ENCODE results near the gene TMEM217.
"Not testable (repeated sequence)": the region's sequence is repeated elsewhere in the genome, so short reads cannot be mapped to it uniquely, and the experiment has no call there.

TMEM217 gene

DNA sequence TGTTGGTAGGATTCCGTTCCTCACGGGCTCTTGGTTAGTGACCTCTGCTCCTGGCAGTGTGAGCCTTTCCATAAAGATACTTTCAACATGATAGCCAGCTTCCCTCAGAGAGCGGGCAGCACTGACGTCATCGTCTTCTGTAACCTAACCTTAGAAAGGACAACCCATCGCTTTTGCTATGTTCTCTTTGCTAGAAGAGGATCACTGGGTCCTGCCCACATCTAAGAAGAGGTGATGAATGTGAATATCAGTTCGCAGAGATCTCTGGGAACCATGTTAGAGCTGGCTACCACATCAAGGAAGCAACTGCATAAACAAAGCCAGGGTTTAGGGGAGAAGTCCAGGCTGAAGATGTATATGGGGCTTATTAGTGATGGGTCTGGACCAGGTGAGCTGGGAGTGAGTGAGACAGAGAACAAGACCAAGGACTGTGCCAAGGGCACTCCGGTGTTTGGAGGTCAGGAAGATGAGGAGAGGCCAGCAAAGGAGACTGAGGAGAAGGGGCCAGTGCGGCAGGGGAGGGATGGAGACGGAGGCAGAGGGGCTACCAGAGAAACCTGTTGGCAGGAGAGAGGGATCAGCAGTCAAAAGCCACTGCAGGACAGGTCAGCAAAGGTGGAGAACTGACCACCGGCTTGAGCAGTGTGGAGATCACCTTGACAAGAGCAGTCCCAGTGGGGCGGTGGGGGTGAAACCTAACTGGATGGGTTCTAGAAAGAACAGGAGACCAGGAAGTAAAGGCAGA, 48.3 kb downstream of the TMEM217 start:
- DNase-seq, result no peak

DNA sequence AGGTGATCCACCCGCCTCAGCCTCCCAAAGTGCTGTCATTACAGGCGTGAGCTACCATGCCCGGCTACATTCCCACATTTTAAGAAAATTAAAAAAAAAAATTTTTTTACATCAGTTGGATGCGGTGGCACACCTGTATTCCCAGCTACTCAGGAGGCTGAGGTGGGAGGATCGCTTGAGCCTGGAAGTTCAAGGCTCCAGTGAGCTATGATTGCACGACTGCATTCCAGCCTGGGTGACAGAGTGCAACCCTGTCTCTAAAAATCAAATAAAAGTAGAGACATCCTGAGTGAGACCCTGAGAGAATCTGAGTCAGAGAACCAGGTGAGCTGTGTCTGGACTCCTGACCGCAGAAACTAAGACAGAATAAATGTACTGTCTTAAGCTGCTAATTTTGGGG, 49.2 kb downstream of the TMEM217 start:
- DNase-seq, result no peak

DNA sequence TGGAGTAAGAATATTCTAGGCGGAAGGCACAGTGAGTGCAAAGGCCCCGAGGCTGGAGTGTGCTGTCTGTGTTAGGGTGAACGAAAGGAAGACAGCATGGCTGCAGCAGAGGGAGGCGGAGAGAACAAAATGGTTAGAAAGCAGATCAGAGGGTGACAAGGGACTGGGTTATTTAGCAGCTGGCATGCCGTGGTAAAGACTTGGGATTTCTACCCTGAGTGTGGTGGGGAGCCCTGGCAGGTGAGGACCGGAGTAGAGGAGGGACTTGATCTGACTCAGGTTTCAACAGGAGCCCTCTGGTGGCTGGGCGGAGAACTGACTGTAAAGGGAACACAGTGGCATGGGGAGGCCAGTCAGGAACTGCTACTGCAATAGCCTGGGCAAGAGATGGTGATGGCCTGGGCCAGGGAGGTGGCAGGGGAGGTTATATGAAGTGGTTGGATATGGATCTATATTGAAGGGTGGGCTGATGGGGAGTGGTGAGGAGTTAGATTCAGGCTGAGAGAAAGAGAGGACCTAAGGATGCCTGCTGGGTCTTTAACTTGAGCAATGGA, 50.0 kb downstream of the TMEM217 start:
- DNase-seq, result peak; percentile 70 to 82

DNA sequence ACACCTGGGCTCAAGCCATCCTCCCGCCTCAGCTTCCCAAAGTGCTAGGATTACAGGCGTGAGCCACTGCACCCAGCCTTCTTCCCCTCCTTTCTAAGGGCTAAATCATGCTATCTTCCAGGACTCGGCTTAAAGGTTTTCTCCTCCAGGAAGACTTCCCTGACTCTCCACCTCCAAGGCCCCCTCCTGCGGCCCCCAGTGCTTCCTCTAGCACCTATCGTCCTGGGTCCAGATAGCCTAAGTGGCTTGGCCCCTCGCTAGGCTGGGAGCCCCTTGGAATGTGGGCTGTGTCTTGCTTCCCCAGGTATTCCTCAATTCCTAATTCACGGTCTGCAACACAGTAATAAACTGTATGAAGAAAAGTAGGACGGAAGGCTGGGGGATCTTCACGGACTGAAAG, 51.3 kb downstream of the TMEM217 start:
- no peak for DNase-seq

DNA sequence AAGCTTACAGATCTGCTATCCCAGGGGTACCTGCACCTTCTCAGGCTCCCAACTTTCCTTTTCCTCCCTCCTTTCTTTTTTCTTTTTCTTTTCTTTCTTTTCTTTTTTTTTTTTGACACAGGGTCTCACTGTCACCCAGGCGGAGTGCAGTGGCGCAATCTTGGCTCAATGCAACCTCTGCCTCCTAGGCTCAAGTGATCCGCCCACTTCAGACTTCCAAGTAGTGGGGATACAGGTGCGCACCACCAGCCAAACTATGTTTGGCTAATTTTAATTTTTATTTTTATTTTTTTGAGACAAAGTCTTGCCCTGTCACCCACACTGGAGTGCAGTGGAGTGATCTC, 52.0 kb downstream of the TMEM217 start:
- no peak for DNase-seq

DNA sequence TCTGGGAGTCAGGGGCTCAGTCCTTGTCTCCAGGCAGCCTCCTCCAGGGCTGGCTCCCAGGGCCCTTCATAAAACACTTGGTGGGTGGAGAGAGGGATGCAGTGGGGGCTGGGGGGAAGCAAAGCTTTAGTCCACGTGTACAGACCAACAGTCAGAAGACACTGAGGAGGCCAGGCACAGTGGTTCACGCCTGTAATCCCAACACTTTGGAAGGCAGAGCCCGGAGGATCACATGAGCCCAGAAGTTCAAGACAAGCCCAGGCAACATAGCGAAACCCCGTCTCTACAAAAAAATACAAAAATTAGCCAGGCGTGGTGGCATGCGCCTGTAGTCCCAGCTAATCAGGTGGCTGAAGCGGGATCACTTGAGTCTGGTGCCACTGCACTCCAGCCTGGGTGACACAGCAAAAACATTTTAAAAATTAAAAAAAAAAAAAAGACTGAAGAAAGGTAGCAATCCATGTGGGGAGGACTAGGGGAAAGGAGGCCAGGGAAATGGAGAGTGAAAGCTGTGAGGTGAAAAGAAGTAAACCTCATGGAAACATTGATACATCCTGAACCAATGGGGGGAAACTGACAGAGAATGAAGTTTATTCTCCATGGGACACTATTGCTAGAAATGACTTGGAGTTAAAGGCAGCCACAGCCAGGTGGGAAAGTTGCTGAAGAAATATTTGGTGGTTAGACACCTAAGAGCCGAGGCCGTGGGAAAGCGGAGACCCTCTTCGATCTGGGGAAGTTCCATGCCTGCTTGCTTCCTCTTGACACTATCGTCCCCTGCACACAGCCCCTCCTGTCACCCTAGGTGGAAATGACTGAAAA, 52.6 kb downstream of the TMEM217 start:
- no peak for DNase-seq

DNA sequence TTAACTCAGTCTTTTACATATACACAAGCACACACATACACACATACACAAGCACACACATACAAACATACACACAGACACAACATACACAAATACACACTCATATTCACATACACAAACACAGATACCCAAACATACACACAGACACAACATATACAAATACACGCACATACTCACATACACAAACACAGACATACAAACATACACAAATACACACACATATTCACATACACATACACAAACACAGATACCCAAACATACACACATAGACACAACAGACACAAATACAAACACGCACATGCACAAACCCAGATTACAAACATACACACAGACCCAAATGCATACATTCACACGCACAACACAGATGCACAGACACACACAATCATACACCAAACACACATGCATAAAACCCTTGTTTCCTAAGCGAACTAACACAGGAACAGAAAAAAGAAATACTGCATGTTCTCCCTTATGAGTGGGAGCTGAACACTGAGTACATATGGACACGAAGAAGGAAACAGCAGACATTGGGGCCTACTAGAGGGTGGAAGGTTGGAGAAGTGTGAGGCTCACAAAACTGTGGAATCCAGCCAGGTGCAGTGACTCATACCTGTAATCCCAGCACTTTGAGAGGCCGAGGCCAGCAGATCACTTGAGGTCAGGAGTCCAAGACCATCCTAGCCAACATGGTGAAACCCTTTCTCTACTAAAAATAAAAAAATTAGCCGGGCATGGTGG, 53.8 kb downstream of the TMEM217 start:
- DNase-seq, result no peak

DNA sequence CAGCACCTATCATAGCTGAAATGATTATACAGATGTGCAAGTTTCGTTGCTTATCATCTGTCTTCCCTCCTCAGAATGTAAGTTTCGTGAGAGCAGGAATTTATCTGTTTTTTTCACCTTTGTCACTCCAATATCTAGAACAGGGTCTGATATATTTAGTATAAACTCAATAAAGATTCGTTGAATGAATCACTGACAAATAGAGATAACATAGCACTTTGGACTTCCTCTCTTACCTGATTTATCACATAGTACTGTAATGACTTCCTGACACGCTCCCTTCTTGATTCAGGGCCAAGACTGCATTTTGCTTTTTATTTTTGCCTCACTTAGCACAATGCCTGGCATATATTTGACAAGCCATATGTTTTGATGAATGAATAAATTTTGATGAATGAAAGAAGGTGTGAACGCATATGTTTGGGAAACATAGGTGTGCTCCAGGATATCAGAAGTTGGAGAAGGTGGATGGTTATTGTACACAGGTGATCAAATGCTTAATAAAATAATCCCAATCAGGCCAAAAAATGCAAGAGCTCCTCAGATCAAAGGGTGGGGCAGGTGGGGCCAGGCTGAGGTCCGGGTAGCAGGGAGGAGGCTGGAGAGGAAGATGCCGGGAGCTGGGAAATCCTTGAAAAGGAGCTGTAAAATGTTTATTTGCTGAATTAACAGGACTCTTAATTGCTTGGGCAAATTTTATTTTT, 55.0 kb downstream of the TMEM217 start:
- no peak for DNase-seq

DNA sequence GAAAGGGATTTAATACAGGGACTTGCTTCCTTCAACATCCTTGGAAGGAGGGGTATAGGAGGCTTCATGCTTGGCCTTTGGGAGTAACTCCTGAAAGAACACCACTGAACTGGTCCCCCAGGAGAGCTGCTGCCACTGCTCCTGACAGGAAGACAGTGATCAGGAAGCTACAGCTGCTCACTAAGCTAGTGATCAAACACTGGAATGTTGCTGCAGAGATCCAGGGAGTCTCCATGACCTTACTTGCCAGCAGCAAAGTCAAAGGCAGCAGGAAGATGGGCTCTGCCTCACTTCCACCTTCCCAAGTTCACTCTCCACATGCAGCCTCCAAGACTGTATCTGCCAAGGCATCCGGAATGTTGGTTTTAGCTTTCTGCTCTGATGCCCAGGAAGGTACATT, 56.2 kb downstream of the TMEM217 start:
- DNase-seq, result no peak

DNA sequence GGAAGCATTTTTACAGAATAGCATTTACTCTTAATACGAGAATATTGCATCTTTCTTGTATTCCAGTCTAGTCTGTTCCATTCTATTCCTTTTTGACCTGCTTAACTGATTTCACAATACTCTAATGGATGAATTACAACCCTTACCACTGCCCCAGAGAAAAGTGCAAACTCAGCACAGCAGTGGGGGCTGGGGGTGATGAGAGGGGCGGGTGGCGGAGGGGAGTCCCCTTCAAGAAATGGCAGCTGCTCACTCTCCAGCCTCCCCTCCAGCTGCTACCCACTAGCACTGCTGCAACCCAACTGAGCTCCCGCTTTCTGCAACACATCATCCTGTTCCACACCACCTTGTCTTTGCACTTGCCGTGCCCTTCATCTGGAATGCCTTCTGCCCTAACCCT, 57.9 kb downstream of the TMEM217 start:
- peak in 1 of 2 experiments; percentile 20 for DNase-seq

DNA sequence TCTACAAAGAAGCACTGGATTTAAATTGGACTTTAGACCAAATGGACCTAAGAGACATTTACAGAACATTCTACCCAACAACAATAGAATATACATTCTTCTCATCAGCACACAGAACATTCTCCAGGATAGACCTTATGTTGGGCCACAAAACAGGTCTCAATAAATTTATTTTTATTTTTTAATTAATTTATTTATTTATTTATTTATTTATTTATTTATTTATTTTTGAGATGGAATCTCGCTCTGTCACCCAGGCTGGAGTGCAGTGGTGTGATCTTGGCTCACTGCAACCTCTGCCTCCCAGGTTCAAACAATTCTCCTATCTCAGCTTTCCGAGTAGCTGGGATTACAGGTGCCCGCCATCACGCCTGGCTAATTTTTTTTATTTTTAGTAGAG, 61.5 kb downstream of the TMEM217 start:
- DNase-seq, result not testable (repeated sequence)

DNA sequence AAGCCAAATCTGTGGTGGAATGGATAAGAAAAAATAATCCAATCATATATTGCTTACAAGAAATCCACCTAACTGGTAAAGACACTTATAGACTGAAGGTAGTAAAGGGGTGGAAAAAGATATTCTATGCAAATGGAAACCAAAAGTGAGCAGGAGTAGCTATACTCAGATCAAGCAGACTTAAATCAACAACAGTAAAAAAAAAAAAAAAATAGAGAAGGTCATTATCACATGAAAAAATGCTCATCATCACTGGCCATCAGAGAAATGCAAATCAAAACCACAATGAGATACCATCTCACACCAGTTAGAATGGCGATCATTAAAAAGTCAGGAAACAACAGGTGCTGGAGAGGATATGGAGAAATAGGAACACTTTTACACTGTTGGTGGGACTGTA, 63.1 kb downstream of the TMEM217 start:
- not testable (repeated sequence) for DNase-seq

DNA sequence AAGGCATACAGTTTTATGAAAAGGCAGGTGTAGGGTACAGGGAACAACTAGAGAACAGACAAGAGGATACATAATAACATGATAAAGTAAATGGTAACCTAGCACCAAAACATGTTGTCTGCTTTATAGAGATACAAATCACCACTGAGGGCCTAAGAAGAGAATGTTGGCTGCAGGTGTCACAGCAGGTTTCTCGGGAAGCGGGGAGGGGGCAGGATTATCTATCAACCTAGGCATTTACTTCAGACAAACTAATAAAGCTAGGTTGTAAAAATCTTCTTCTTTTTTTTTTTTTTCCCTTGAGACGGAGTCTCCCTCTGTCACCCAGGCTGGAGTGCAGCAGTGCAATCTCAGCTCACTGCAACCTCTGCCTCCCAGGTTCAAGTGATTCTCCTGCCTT, 65.3 kb downstream of the TMEM217 start:
- DNase-seq, result peak in 1 of 2 experiments; percentile 62

DNA sequence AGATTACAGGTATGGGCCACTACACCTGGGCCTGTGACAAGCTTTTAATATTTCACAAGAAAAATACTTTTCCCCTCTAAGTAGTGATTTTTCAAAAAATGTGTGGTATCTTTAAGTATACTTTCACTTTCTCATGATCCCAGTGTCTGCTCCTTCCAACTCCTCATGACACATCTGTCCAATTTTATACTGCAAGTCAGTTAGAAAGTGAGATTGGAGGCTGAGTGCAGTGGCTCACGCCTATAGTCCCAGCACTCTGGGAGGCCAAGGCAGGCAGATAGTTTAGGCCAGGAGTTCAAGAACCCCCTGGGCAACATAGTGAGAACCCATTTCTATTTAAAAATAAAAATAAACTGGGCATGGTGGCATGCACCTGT, 67.8 kb downstream of the TMEM217 start:
- DNase-seq, result no peak

DNA sequence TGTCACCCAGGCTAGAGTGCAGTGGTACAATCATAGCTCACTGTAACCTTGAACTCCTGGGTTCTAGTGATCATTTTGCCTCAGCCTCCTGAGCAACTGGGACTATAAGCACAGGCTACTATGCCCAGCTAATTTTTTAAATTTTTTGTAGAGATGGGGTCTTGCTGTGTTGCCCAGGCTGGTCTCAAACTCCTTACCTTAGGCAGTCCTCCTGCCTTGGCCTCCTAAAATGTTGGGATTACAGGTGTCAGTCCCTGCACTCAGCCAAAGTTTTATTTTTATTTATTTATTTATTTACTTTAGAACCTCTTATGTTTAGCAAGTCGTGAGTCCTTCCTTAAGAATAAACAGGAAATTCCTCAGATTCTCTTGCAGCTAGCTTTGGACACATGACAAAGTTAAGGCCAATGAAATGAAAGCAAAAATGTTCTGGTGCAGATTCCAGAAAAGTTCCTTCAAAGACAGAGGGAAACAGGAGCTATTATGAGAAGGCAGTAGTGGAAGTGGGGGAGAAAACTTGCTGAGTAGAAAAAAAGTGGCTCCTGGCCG, 68.9 kb downstream of the TMEM217 start:
- DNase-seq, result no peak

DNA sequence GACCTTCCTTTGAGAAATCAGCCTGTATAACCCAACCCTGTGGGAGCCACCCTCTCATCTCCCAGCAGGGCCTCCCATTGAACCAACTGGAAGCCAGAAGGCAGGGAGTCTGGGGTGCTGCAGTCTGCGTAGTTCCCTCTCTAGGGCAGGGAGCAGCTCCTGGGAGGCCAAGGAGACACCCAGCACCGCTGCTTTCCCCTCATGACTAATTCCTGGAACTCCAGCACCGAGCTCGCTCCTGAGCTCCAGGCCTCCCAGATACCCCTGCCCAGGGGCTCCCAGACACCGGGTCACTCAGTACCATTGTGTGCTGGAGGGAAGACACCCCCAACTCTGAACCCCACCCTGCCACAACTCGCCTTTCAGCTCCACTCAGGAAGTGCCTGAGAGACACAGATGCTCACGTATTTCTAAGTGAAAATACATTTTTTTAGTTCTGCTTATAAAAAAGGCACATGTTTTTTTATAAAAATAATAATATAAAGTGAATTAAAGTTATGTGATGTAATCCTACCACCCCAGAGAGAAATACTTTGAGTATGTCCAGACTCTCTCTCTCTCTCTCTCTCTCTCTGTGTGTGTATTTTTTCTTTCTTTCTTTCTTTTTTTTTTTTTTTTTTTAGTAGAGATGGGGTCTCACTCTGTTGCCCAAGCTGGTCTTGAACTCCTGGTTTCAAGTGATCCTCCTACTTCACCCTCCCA, 70.5 kb downstream of the TMEM217 start:
- DNase-seq, result no peak

DNA sequence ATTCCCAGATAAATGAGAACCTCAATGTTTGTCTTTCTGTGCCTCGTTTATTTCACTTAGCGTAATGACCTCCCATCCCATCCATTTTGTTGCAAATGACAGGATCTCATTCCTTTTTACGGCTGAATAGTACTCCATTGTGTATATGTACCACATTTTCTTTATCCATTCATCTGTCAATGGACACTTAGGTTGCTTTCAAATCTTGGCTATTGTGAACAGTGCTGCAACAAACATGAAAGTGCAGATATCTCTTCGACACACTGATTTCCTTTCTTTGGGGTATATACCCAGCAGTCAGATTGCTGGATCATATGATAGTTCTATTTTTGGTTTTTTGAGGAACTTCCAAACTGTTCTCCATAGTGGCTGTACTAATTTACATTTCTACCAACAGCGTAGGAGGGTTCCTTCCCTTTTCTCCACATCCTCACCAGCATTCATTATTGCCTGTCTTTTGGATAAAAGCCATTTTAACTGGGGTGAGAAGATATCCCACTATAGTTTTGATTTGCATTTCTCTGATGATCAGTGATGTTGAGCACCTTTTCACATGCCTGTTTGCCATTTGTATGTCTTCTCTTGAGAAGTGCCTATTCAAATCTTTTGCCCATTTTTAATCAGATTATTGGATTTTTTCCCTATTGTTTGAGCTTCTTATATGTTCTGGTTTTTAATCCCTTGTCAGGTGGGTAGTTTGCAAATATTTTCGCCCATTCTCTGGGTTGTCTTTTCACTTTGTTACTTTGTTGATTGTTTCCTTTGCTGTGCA, 71.8 kb downstream of the TMEM217 start:
- DNase-seq, result not testable (repeated sequence)

DNA sequence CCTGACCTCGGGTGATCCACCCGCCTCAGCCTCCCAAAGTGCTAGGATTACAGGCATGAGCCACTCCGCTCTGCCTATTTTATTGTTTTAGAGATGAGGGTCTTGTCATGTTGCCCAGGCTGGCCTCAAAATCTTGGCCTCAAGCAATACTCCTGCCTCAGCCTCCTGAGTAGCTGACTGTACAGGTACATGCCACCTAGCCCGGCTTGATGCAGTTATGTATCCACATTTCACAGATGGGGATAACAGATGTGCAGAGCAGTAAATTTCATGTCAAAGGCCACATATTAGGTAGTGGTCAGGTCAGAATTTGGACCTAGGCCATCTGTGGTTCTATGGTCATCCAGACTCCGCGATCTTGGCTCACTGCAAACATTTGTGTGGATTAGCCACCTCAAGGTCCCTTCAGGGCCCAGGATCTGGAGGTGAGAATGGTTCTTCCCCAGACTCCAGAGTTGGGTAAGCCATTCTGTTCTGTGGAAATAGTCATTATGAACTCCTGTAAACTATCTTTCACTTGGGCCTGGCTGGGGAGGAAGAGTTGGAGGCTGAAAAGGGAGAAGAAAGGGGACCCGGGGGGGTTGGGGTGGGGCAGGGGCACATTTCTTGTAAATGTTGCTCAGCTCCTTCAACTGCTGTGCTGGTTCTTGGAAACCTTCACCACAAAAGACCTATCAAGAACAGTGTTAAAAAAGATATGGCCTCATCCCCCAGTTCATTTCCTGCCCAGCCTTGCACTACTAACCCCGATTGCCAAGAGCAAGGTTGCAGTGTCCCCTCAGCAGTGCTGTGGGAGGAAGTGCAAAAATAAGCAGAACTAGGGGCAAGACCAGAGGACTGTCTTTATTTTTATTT, 75.0 kb downstream of the TMEM217 start:
- no peak for DNase-seq

DNA sequence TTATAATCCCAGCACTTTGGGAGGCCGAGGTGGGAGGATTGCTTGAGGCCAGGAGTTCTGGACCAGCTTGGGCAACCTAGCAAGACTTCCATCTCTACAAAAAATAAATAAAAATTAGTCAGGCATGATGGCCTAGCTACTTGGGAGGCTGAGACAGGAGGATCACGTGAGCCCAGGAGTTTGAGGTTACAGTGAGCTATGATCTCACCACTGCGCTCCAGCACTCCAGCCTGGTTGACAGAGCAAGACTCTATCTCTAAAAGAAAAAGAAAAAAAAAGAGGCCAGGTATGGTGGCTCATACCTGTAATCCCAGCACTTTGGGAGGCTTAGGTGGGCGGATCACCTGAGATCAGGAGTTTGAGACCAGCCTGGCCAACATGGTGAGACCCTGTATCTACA, 77.3 kb downstream of the TMEM217 start:
- not testable (repeated sequence) for DNase-seq

DNA sequence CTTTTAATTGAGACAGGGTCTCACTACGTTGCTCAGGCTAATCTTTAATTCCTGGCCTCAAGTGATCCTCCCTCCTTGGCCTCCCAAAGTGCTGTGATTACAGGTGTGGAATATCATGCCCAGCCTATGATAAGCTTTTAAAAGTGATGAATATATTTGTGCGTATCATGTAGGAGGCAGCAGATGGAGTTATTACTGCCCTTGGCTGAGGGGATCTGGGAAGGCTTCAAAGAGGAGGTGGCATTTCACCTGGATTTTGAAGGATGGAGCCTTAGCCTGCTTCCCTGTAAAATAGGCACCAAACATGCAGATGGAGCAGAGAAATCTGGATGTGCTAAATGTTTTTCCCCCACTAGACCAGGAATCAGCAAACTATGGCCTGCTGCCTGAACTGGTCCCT, 77.9 kb downstream of the TMEM217 start:
- no peak for DNase-seq

Data from NCI-H524 (cell line).